Osteoblast (primary cell): Measurements from ENCODE around the gene FAM83C. TPM values are rescaled to one million over a fixed set of nuclear protein-coding genes. Genes with fewer than 3 reads are reported as not detected.
"Not testable (repeated sequence)": the region's sequence is repeated elsewhere in the genome, so short reads cannot be mapped to it uniquely, and the experiment has no call there.

ENCODE experiments used
- DNase-seq: peaks from one replicate; pipeline ENCODE4 v3.0.0; 2011; ENCODE audit warnings: low spot score, mixed read lengths; ENCODE audit not compliant: insufficient read length; ENCODE audit errors: missing footprints
- H2AFZ ChIP-seq: 2 replicates; pipeline ENCODE4 v1.6.0; 2011; ENCODE audit warnings: mild to moderate bottlenecking, low read length
- H3K27ac ChIP-seq: 2 replicates; pipeline ENCODE4 v1.5.1; 2011; ENCODE audit warnings: mild to moderate bottlenecking, low read depth, low read length, moderate library complexity
- H3K27me3 ChIP-seq: 2 replicates; pipeline ENCODE4 v1.6.0; 2012; ENCODE audit warnings: mild to moderate bottlenecking, control low read depth, inconsistent platforms, low read length, moderate library complexity; ENCODE audit not compliant: insufficient read depth
- H3K36me3 ChIP-seq: 2 replicates; pipeline ENCODE4 v1.5.1; 2011; ENCODE audit warnings: mild to moderate bottlenecking, low read length, control low read depth, moderate library complexity; ENCODE audit not compliant: insufficient read depth
- H3K4me1 ChIP-seq: 2 replicates; pipeline ENCODE4 v1.5.1; 2011; ENCODE audit warnings: mild to moderate bottlenecking, low read length, control low read depth, moderate library complexity; ENCODE audit not compliant: insufficient read depth
- H3K4me2 ChIP-seq: 2 replicates; pipeline ENCODE4 v1.6.0; 2011; ENCODE audit warnings: mild to moderate bottlenecking, low read length; ENCODE audit not compliant: insufficient read depth
- H3K4me3 ChIP-seq: fragments of 200-600 bp; sonication (generic); 3 replicates; pipeline ENCODE4 v1.5.1; 2012; ENCODE audit warnings: mild to moderate bottlenecking, low read length, inconsistent platforms; ENCODE audit not compliant: insufficient read depth
- H3K79me2 ChIP-seq: 2 replicates; pipeline ENCODE4 v1.6.0; 2012; ENCODE audit warnings: mild to moderate bottlenecking, low read length, control low read depth, inconsistent platforms; ENCODE audit not compliant: insufficient read depth
- H3K9me3 ChIP-seq: 2 replicates; pipeline ENCODE4 v1.5.1; 2011; ENCODE audit warnings: low read depth, low read length, control low read depth
- H4K20me1 ChIP-seq: 2 replicates; pipeline ENCODE4 v1.6.0; 2012; ENCODE audit warnings: mild to moderate bottlenecking, low read length, control low read depth; ENCODE audit not compliant: insufficient read depth
- total RNA-seq: library from RNA; depleted of rRNA; stranded (reverse); fragments of >200 nt; gene quantifications from 2 replicates; pipeline ENCODE4 v1.2.3, GENCODE V29; 2012
- TF ChIP-seq, protein P1 (sequence below): IDR thresholded peaks from 2 replicates; pipeline ENCODE4 v1.5.1; 2011; ENCODE audit warnings: mild to moderate bottlenecking, low read depth, low read length, moderate library complexity; ENCODE audit errors: extremely low read depth

Gene FAM83C
- total RNA-seq, 1 donor = not detected

- Histone ChIP-seq H2AFZ (no peak overlapping the region), H3K79me2 (no peaks in the 10 kb centered on the region), H3K36me3 (no peaks in the 10 kb centered on the region), H3K27ac (no peak overlapping the region), H3K27me3 (no peaks in the 10 kb centered on the region), H3K4me3 (no peak overlapping the region), H3K4me2 (no peak overlapping the region), H4K20me1 (peaks cover 5% of the 10 kb centered on the region), H3K9me3 (no peaks in the 10 kb centered on the region), H3K4me1 (peaks cover 7% of the 10 kb centered on the region)
- TF ChIP-seq, protein P1, sequence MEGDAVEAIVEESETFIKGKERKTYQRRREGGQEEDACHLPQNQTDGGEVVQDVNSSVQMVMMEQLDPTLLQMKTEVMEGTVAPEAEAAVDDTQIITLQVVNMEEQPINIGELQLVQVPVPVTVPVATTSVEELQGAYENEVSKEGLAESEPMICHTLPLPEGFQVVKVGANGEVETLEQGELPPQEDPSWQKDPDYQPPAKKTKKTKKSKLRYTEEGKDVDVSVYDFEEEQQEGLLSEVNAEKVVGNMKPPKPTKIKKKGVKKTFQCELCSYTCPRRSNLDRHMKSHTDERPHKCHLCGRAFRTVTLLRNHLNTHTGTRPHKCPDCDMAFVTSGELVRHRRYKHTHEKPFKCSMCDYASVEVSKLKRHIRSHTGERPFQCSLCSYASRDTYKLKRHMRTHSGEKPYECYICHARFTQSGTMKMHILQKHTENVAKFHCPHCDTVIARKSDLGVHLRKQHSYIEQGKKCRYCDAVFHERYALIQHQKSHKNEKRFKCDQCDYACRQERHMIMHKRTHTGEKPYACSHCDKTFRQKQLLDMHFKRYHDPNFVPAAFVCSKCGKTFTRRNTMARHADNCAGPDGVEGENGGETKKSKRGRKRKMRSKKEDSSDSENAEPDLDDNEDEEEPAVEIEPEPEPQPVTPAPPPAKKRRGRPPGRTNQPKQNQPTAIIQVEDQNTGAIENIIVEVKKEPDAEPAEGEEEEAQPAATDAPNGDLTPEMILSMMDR = no peak
- no peak for DNase-seq
These were observed 39.2 kb downstream of the FAM83C start for GRCh38 chr20:35253010-35253409.

- not testable (repeated sequence) for H2AFZ ChIP-seq, H3K9me3 ChIP-seq, H3K27me3 ChIP-seq, H3K4me2 ChIP-seq, H4K20me1 ChIP-seq, H3K4me1 ChIP-seq, H3K4me3 ChIP-seq, DNase-seq, H3K27ac ChIP-seq, H3K79me2 ChIP-seq, H3K36me3 ChIP-seq
These were observed 39.6 kb downstream of the FAM83C start for GRCh38 chr20:35252598-35252997.

DNA sequence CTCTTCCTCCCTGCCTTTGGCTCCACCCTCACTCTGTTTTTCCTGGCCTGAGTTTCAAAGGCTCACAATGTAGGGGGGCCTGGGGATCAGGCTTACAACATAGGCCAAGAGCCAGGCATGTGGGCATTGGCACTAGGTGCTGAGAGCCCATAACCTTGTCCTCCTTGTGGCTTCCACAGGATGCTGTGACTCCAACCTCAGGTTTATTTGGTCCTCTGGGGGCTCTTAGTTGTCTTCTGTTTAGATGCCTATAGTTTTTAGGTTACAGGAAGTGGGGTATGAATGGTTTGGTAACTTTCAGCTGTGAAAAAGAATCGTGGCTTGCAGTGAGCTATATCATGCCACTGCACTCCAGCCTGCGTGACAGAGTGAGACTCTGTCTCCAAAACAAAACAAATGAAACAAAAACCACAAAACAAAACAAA lies 40.2 kb downstream of the FAM83C start:
- H2AFZ ChIP-seq = no peak overlapping the region
- H3K4me3 ChIP-seq = no peak overlapping the region
- no peaks in the 10 kb centered on the region for H3K79me2 ChIP-seq
- no peak for DNase-seq
- TF ChIP-seq, protein P1 = no peak
- H4K20me1 ChIP-seq = peaks cover 3% of the 10 kb centered on the region
- H3K27me3 ChIP-seq = no peaks in the 10 kb centered on the region
- no peak overlapping the region for H3K27ac ChIP-seq
- no peaks in the 10 kb centered on the region for H3K4me1 ChIP-seq
- no peak overlapping the region for H3K4me2 ChIP-seq
- no peaks in the 10 kb centered on the region for H3K9me3 ChIP-seq
- H3K36me3 ChIP-seq = no peaks in the 10 kb centered on the region

DNA sequence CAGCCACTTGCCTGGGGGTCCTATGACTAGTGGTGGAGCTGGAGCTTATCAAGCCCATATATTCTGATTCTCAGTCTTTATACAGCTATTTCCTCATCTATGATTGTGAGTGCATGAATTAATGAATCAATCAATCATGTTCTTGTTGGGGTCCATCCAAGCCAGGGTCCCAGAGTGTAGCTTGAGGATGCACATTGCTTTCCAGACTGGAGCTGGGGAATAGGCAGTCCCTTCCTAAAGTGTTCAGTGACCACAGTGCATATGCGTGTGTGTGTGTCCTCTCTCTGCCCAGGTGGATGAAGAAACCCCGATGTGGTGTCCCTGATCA lies 40.6 kb downstream of the FAM83C start:
- H3K27ac ChIP-seq = no peak overlapping the region
- no peaks in the 10 kb centered on the region for H3K9me3 ChIP-seq
- H4K20me1 ChIP-seq = no peaks in the 10 kb centered on the region
- no peak overlapping the region for H3K4me3 ChIP-seq
- no peaks in the 10 kb centered on the region for H3K4me1 ChIP-seq
- no peak overlapping the region for H3K4me2 ChIP-seq
- DNase-seq = no peak
- no peaks in the 10 kb centered on the region for H3K79me2 ChIP-seq
- no peaks in the 10 kb centered on the region for H3K36me3 ChIP-seq
- H3K27me3 ChIP-seq = no peaks in the 10 kb centered on the region
- TF ChIP-seq, protein P1 = no peak
- H2AFZ ChIP-seq = no peak overlapping the region
